CD14-positive monocyte (primary cell): ENCODE measurements around the gene SMCO4. TPM values are rescaled to one million over a fixed set of nuclear protein-coding genes. Genes with fewer than 3 reads are reported as not detected.

Source experiments
- DNase-seq, 3 donors: peaks; one replicate each; pipeline ENCODE4 v3.0.0-alpha.2; 2011 to 2022
- H2AFZ ChIP-seq: 2 replicates; pipeline ENCODE4 v1.6.0; 2012; ENCODE audit warnings: mild to moderate bottlenecking, low read depth, low read length, inconsistent platforms; ENCODE audit not compliant: insufficient read depth, poor library complexity, severe bottlenecking
- H3K27ac ChIP-seq, 2 donors: 1 replicate in 1 of 2; 2 replicates in 1 of 2; pipeline ENCODE4 v1.5.1; 2012 to 2013; ENCODE audit warnings: low read length in 2 of 2, control low read depth in 1 of 2, inconsistent platforms in 1 of 2, low read depth in 1 of 2, mild to moderate bottlenecking in 1 of 2
- H3K27me3 ChIP-seq, 2 donors: one replicate each; pipeline versions ENCODE4 v1.6.0 to v1.6.1; 2011 to 2013; ENCODE audit warnings: low read length in 2 of 2; ENCODE audit not compliant: control insufficient read depth in 2 of 2, insufficient read depth in 2 of 2
- H3K36me3 ChIP-seq, 2 donors: replicated peaks in 1 of 2; 1 replicate in 1 of 2; 2 replicates in 1 of 2; pipeline versions ENCODE4 v1.5.1 to v1.6.1; 2012 to 2013; ENCODE audit warnings: low read length in 2 of 2, control low read depth in 1 of 2, inconsistent platforms in 1 of 2, mild to moderate bottlenecking in 1 of 2; ENCODE audit not compliant: insufficient read depth in 2 of 2, control insufficient read depth in 1 of 2
- H3K4me1 ChIP-seq, 2 donors: 1 replicate in 1 of 2; 2 replicates in 1 of 2; pipeline versions ENCODE4 v1.5.1 to v1.6.1; 2012 to 2013; ENCODE audit warnings: low read length in 2 of 2, control low read depth in 1 of 2, inconsistent platforms in 1 of 2, mild to moderate bottlenecking in 1 of 2, moderate library complexity in 1 of 2; ENCODE audit not compliant: insufficient read depth in 2 of 2, control insufficient read depth in 1 of 2
- H3K4me2 ChIP-seq: replicated peaks from 2 replicates; pipeline ENCODE3; 2012; ENCODE audit warnings: low read length, moderate library complexity, mild to moderate bottlenecking; ENCODE audit not compliant: poor library complexity, severe bottlenecking; ENCODE audit errors: extremely low read depth
- H3K4me3 ChIP-seq, 3 experiments: fragments of 200-600 bp in 1 of 3; sonication (generic) in 1 of 3; replicated peaks in 1 of 3; 1 replicate in 2 of 3; 2 replicates in 1 of 3; pipeline ENCODE4 v1.5.1; 2011 to 2013; ENCODE audit warnings: low read length in 3 of 3, mild to moderate bottlenecking in 3 of 3, control low read depth in 2 of 3, low read depth in 2 of 3, inconsistent platforms in 1 of 3, moderate library complexity in 1 of 3
- H3K79me2 ChIP-seq: 2 replicates; pipeline ENCODE4 v1.6.0; 2012; ENCODE audit warnings: mild to moderate bottlenecking, control low read depth, inconsistent platforms, low read length, moderate library complexity; ENCODE audit not compliant: insufficient read depth
- H3K9ac ChIP-seq: 2 replicates; pipeline ENCODE4 v1.6.0; 2017; ENCODE audit warnings: low read length, mild to moderate bottlenecking; ENCODE audit not compliant: insufficient read depth, poor library complexity, severe bottlenecking
- H3K9me3 ChIP-seq, 2 donors: replicated peaks in 1 of 2; 1 replicate in 1 of 2; 2 replicates in 1 of 2; pipeline versions ENCODE4 v1.5.1 to v1.6.1; 2012 to 2013; ENCODE audit warnings: low read length in 2 of 2, control low read depth in 1 of 2; ENCODE audit not compliant: control insufficient read depth in 1 of 2, insufficient read depth in 1 of 2
- H4K20me1 ChIP-seq: 2 replicates; pipeline ENCODE4 v1.6.0; 2012; ENCODE audit warnings: mild to moderate bottlenecking, low read length, control low read depth, moderate library complexity; ENCODE audit not compliant: insufficient read depth
- H3K27ac Mint-ChIP-seq, 7 donors: one replicate each; pipeline ENCODE4 v1.8.0; 2020; ENCODE audit warnings: mild to moderate bottlenecking in 7 of 7, mixed read lengths in 7 of 7, moderate library complexity in 6 of 7, inconsistent platforms in 2 of 7
- H3K27me3 Mint-ChIP-seq, 3 donors: one replicate each; pipeline ENCODE4 v1.8.0; 2021 to 2022; ENCODE audit warnings: low read depth in 3 of 3, mild to moderate bottlenecking in 3 of 3, mixed read lengths in 3 of 3, moderate library complexity in 3 of 3, inconsistent platforms in 1 of 3
- H3K36me3 Mint-ChIP-seq, 2 donors: one replicate each; pipeline ENCODE4 v1.8.0; 2020; ENCODE audit warnings: mixed read lengths in 2 of 2, inconsistent platforms in 1 of 2, mild to moderate bottlenecking in 1 of 2
- H3K4me1 Mint-ChIP-seq: one replicate; pipeline ENCODE4 v1.8.0; 2020; ENCODE audit warnings: mild to moderate bottlenecking, mixed read lengths
- H3K4me3 Mint-ChIP-seq, 2 donors: one replicate each; pipeline ENCODE4 v1.8.0; 2020; ENCODE audit warnings: mild to moderate bottlenecking in 2 of 2, mixed read lengths in 2 of 2, moderate library complexity in 1 of 2
- H3K9me3 Mint-ChIP-seq, 7 donors: one replicate each; pipeline ENCODE4 v1.8.0; 2020 to 2022; ENCODE audit warnings: mixed read lengths in 7 of 7, mild to moderate bottlenecking in 6 of 7, moderate library complexity in 6 of 7, inconsistent platforms in 2 of 7
- WGBS: methylation state at CpG from one replicate; pipeline ENCODE4 v1.1.5; 2013; ENCODE audit warnings: missing lambda C conversion rate; ENCODE audit not compliant: insufficient coverage; 5-methylcytosine and 5-hydroxymethylcytosine counted together
- intact Hi-C, 2 donors: fragments of 100-400 bp; cut with micrococcal nuclease; formaldehyde crosslinking; loops; one replicate each; pipeline versions ENCODE4 v1.15.0 to v1.15.1; 2023
- polyA plus RNA-seq, 3 donors: library from polyadenylated mRNA; depleted of rRNA in 1 of 3; unstranded in 2 of 3; stranded (reverse) in 1 of 3; fragments of 300-500 nt in 2 of 3; fragments of >200 nt in 1 of 3; fragmentation: Illumina TruSeq in 2 of 3; gene quantifications; 1 replicate in 2 of 3; 2 replicates in 1 of 3; pipeline ENCODE4 v1.2.3, GENCODE V29; 2012 to 2021
- TF ChIP-seq, protein P1 (sequence below): fragments of 200-600 bp; IDR thresholded peaks from one replicate; pipeline ENCODE4 v1.8.0; 2022; ENCODE audit warnings: antibody characterized with exemption, mild to moderate bottlenecking

The SMCO4 gene
- polyA plus RNA-seq, 3 donors: 110 to 242 (median 169) TPM

GRCh38 chr11:93526641-93527583, 16.3 kb downstream of the SMCO4 start:
- peaks cover 44% of the 10 kb centered on the region for H4K20me1 ChIP-seq
- Mint-ChIP-seq H3K4me1 (peaks cover 91% of the 10 kb centered on the region), H3K9me3 (no peaks in the 10 kb centered on the region), H3K27me3 (peaks cover 0 to 3% (median 0%) of the 10 kb centered on the region in 3 donors), H3K36me3 (peaks cover 11 to 28% of the 10 kb centered on the region in 2 donors), H3K27ac (peak overlapping the region in 5 of 7 donors; percentile 66 to 98 (median 82)), H3K4me3 (peak overlapping the region in 1 of 2 donors; percentile 24)
- peak overlapping the region in 1 of 2 donors; percentile 92 for H3K27ac ChIP-seq
- H3K36me3 ChIP-seq: no peaks in the 10 kb centered on the region
- peaks cover 84 to 87% of the 10 kb centered on the region in 2 donors for H3K4me1 ChIP-seq
- H3K79me2 ChIP-seq: peaks cover 81% of the 10 kb centered on the region
- H2AFZ ChIP-seq: no peak overlapping the region
- 81% methylated on average over 4 of the region's 8 CpGs for WGBS
- H3K9me3 ChIP-seq: no peaks in the 10 kb centered on the region
- TF ChIP-seq, protein P1, sequence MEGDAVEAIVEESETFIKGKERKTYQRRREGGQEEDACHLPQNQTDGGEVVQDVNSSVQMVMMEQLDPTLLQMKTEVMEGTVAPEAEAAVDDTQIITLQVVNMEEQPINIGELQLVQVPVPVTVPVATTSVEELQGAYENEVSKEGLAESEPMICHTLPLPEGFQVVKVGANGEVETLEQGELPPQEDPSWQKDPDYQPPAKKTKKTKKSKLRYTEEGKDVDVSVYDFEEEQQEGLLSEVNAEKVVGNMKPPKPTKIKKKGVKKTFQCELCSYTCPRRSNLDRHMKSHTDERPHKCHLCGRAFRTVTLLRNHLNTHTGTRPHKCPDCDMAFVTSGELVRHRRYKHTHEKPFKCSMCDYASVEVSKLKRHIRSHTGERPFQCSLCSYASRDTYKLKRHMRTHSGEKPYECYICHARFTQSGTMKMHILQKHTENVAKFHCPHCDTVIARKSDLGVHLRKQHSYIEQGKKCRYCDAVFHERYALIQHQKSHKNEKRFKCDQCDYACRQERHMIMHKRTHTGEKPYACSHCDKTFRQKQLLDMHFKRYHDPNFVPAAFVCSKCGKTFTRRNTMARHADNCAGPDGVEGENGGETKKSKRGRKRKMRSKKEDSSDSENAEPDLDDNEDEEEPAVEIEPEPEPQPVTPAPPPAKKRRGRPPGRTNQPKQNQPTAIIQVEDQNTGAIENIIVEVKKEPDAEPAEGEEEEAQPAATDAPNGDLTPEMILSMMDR: no peak
- no peak overlapping the region for H3K4me3 ChIP-seq
- no peak overlapping the region for H3K9ac ChIP-seq
- DNase-seq: peak in 2 of 3 donors; percentile 31 to 62
- intact Hi-C loops: loop anchor here in 1 of 2 donors (10.0 kb wide), 1 partner anchor 78 kb away; no protein-coding TSS in a partner anchor
- no peaks in the 10 kb centered on the region for H3K27me3 ChIP-seq
- no peak overlapping the region for H3K4me2 ChIP-seq

DNA sequence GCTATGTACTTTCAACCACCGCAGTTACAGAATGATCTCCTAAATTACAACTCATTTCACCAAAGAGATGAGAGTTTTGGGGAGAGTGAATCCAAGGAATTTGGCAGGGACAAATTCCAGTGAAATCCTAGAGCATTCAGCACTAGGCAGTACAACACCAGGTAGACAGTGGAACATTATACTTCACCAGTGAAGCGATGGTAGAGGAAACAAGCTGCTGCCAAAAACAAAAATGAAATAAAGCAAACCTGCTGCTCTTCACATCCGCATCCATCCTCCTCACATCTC, 16.9 kb downstream of the SMCO4 start:
- H3K4me1 Mint-ChIP-seq: peaks cover 91% of the 10 kb centered on the region

More for the DNA sequence above, 16.9 kb downstream of the SMCO4 start:
- no peaks in the 10 kb centered on the region for H3K9me3 Mint-ChIP-seq
- Histone ChIP-seq H3K4me1 (peaks cover 85 to 93% of the 10 kb centered on the region in 2 donors), H3K36me3 (no peaks in the 10 kb centered on the region), H3K27me3 (no peaks in the 10 kb centered on the region), H3K79me2 (peaks cover 81% of the 10 kb centered on the region), H3K9me3 (no peaks in the 10 kb centered on the region), H4K20me1 (peaks cover 42% of the 10 kb centered on the region), H2AFZ (no peak overlapping the region), H3K4me3 (no peak overlapping the region), H3K9ac (no peak overlapping the region), H3K27ac (peak overlapping the region; percentile 47 to 92), H3K4me2 (no peak overlapping the region)
- H3K27ac Mint-ChIP-seq: peak overlapping the region; percentile 66 to 98 (median 90)
- no peak overlapping the region for H3K4me3 Mint-ChIP-seq
- no peak for DNase-seq
- H3K36me3 Mint-ChIP-seq: peaks cover 11 to 25% of the 10 kb centered on the region in 2 donors
- intact Hi-C loops: loop anchor here in 1 of 2 donors (10.0 kb wide), 1 partner anchor 79 kb away; no protein-coding TSS in a partner anchor
- H3K27me3 Mint-ChIP-seq: peaks cover 0 to 3% (median 0%) of the 10 kb centered on the region in 3 donors
- WGBS: 69% methylated on average over 2 of the region's 3 CpGs
- TF ChIP-seq, protein P1: no peak
